HEK293T (cell line): Measurements from ENCODE around the gene GTSF1L.

Source experiments
- CTCF ChIA-PET: fragments of 350-600 bp; formaldehyde crosslinking; extraction: SDS; loops from one replicate; lab custom pipeline; 2021; ENCODE audit warnings: antibody characterized with exemption, inconsistent platforms; lab: Yijun Ruan, JAX
- POLR2A ChIA-PET: fragments of 350-600 bp; formaldehyde crosslinking; extraction: SDS; loops from one replicate; lab custom pipeline; 2020; ENCODE audit warnings: antibody characterized with exemption, inconsistent platforms; lab: Yijun Ruan, JAX
- DNase-seq: peaks from one replicate; pipeline ENCODE4 v3.0.0; 2012; ENCODE audit warnings: mixed read lengths; ENCODE audit errors: extremely low spot score
- ARNT ChIP-seq: fragments of 450-650 bp; IDR thresholded peaks from 2 replicates; pipeline ENCODE4 v1.6.1; 2017; ENCODE audit warnings: mild to moderate bottlenecking
- BHLHE40 ChIP-seq: fragments of 450-650 bp; IDR thresholded peaks from 2 replicates; pipeline ENCODE4 v1.6.1; 2016; ENCODE audit warnings: mild to moderate bottlenecking, moderate library complexity, borderline replicate concordance
- CTBP1 ChIP-seq: fragments of 450-650 bp; IDR thresholded peaks from 2 replicates; pipeline ENCODE4 v1.6.1; 2016; ENCODE audit warnings: borderline replicate concordance
- ELF4 ChIP-seq: fragments of 450-650 bp; IDR thresholded peaks from 2 replicates; pipeline ENCODE4 v1.6.1; 2017; ENCODE audit warnings: antibody characterized with exemption
- FOXA1 ChIP-seq: fragments of 450-650 bp; IDR thresholded peaks from 2 replicates; pipeline ENCODE4 v1.6.1; 2016; ENCODE audit warnings: mild to moderate bottlenecking
- FOXK2 ChIP-seq: fragments of 450-650 bp; IDR thresholded peaks from 2 replicates; pipeline ENCODE4 v1.6.1; 2016; ENCODE audit warnings: mild to moderate bottlenecking
- FOXM1 ChIP-seq: fragments of 450-650 bp; IDR thresholded peaks from 2 replicates; pipeline ENCODE4 v1.6.1; 2017; ENCODE audit warnings: mild to moderate bottlenecking, borderline replicate concordance
- HDGF ChIP-seq: fragments of 450-650 bp; IDR thresholded peaks from 2 replicates; pipeline ENCODE4 v1.6.1; 2017; ENCODE audit warnings: antibody characterized with exemption, borderline replicate concordance
- L3MBTL2 ChIP-seq: fragments of 450-650 bp; conservative IDR thresholded peaks from 2 replicates; pipeline ENCODE4 v1.6.1; 2016; ENCODE audit warnings: mild to moderate bottlenecking
- LEF1 ChIP-seq: fragments of 450-650 bp; IDR thresholded peaks from 2 replicates; pipeline ENCODE4 v1.6.1; 2017; ENCODE audit warnings: mild to moderate bottlenecking, borderline replicate concordance
- NFRKB ChIP-seq: fragments of 450-650 bp; IDR thresholded peaks from 2 replicates; pipeline ENCODE4 v1.6.1; 2016; ENCODE audit warnings: mild to moderate bottlenecking, moderate library complexity
- SP1 ChIP-seq: fragments of 450-650 bp; IDR thresholded peaks from 2 replicates; pipeline ENCODE4 v1.6.1; 2017
- SUZ12 ChIP-seq: fragments of 450-650 bp; IDR thresholded peaks from 2 replicates; pipeline ENCODE4 v1.6.1; 2016; ENCODE audit warnings: mild to moderate bottlenecking
- TARDBP ChIP-seq: fragments of 450-650 bp; IDR thresholded peaks from 2 replicates; pipeline ENCODE4 v1.6.1; 2016
- ZNF384 ChIP-seq: fragments of 450-650 bp; IDR thresholded peaks from 2 replicates; pipeline ENCODE4 v1.6.1; 2016
- TF ChIP-seq, protein P1 (sequence below): fragments of 450-650 bp; IDR thresholded peaks from 2 replicates; pipeline ENCODE4 v1.6.1; 2016

GTSF1L gene

DNA sequence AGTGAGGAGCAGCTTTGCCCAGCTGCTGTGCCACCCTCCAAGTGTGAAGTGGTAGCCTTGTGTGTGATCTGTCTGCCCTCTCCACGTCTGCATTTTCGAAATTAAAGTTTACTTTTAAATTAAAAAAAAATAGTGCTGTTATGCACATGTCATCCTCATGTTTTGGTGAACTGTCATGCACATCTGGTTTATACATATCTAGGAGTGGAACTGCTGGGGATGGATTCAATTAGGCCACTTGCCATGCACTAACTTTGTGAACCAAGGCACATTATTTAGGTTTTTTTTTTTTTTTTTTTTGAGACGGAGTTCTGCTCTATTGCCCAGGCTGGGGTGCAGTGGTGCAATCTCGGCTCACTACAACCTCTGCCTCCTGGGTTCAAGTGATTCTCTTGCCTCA is 3.6 kb downstream of the GTSF1L start:
- ChIA-PET CTCF (no interaction called here), POLR2A (no interaction called here)
- TF ChIP-seq, protein P1, sequence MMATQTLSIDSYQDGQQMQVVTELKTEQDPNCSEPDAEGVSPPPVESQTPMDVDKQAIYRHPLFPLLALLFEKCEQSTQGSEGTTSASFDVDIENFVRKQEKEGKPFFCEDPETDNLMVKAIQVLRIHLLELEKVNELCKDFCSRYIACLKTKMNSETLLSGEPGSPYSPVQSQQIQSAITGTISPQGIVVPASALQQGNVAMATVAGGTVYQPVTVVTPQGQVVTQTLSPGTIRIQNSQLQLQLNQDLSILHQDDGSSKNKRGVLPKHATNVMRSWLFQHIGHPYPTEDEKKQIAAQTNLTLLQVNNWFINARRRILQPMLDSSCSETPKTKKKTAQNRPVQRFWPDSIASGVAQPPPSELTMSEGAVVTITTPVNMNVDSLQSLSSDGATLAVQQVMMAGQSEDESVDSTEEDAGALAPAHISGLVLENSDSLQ = no peak
- no peak for TF ChIP-seq ARNT
- TF ChIP-seq L3MBTL2 = no peak
- TF ChIP-seq HDGF = no peak
- TF ChIP-seq SUZ12 = no peak
- TF ChIP-seq TARDBP = no peak
- TF ChIP-seq FOXK2 = no peak
- no peak for TF ChIP-seq ZNF384
- no peak for TF ChIP-seq LEF1
- no peak for TF ChIP-seq BHLHE40
- no peak for TF ChIP-seq SP1
- no peak for TF ChIP-seq FOXA1
- no peak for TF ChIP-seq NFRKB
- TF ChIP-seq FOXM1 = no peak
- TF ChIP-seq ELF4 = no peak
- TF ChIP-seq CTBP1 = no peak
- DNase-seq = no peak

DNA sequence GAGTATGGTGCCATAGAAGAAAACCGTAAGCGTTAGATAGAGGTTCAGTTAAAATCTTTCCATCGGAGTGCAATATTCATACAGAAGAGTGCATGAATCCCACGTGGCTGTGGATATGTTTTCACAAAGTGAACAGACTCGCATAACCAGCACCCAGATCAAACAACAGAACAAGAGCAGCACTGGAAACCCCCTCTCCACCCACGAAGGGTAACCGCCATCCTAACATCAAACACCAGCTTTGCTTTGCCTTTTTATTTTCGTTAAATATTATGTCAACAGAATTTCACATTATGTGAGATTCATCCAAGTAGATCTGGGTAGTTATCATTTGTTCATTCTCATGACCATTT is 4.7 kb downstream of the GTSF1L start:
- ChIA-PET POLR2A (no interaction called here), CTCF (no interaction called here)
- TF ChIP-seq SP1 (no peak), HDGF (no peak), ARNT (no peak), ELF4 (no peak), LEF1 (no peak), FOXK2 (no peak), L3MBTL2 (no peak), SUZ12 (no peak), TARDBP (no peak), FOXA1 (no peak), FOXM1 (no peak), ZNF384 (no peak), NFRKB (no peak), CTBP1 (no peak), BHLHE40 (no peak)
- TF ChIP-seq, protein P1 = no peak
- DNase-seq = no peak

DNA sequence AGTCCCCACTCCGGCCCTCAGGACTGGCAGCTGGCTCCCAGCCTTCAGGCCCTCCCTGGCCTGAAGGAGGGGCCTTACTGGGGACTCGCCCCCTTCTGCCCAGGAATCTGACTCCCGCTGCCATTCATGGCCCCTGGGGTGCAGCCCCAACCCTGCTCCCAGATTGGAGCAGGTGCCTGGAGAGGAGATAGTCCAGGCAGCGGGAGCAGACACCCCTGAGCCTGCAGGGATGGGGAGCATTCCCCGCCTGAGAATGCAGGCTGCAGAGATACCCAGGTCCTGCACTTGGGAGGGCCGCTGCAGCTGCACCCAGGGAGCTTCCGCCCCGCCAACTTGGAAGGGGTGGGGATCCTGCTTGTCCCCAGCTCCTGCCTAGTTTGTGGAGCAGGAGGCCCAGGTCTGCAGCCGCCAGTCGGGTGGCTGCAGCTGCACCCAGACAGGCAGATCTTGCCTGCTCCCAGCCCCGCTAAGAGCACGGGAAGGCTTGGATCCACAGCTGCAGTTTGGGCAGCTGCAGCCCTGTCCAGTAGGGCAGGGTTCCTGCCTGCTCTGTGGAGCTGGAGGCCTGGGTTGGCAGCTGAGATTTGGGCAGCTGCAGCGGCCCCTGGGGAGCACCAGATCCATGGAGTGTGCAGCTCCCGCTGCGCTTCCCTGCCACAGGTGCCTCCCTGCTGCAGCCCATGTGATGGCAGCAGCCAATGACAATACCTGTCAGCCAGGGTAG is 5.2 kb downstream of the GTSF1L start:
- no peak for TF ChIP-seq SUZ12
- CTCF ChIA-PET = no interaction called here
- DNase-seq = no peak
- POLR2A ChIA-PET = no interaction called here

DNA sequence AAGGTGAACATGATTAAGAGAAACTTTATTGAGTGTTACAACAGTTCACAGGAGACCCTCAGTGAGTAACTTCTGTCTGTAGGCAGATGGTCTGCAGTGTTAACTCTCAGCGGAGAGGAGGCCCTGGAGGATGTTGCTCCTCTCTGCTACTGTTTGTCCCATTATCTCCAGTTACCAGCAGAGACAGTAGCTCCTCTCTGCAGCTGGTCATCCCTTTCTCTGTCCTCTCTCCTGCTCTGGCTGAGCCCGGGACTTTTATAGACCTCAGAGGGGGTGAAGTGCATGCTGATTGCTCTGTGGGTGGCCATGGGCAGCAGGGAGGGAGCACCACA is 5.7 kb downstream of the GTSF1L start:
- no peak for DNase-seq

DNA sequence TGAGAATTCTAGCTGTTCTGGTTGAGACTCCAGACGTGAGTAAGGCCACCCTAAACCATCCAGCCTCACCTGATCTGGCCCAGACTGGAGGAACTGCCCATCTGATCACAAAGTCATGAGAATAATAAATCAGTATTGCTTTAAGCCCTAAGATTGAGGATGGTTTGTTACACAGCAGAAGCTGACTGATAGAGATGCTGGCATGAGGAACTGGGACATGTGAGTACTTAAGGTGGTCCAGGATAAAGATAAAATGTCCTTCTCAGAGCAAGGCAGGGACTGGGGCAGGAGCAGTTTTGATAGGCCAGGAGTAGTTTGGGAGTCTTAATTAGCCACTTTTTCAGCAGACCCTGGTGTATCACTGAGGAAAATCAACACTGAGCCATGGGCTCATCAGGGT is 6.8 kb downstream of the GTSF1L start:
- DNase-seq = no peak
- TF ChIP-seq ELF4 (no peak), BHLHE40 (no peak), CTBP1 (no peak), FOXA1 (no peak), FOXM1 (no peak), ZNF384 (no peak), ARNT (no peak), TARDBP (no peak), SUZ12 (no peak), NFRKB (no peak), HDGF (no peak), SP1 (no peak), LEF1 (no peak), FOXK2 (no peak), L3MBTL2 (no peak)
- TF ChIP-seq, protein P1 = no peak
- ChIA-PET POLR2A (interaction anchor here (0.6 kb wide), 1 partner anchor 61 kb away, joined by 3 read pairs; no protein-coding TSS in a partner anchor), CTCF (no interaction called here)

More for the DNA sequence above, 5.7 kb downstream of the GTSF1L start:
- POLR2A ChIA-PET = no interaction called here
- TF ChIP-seq, protein P1 = no peak
- TF ChIP-seq FOXA1 = no peak
- no peak for TF ChIP-seq L3MBTL2
- no peak for TF ChIP-seq HDGF
- TF ChIP-seq ELF4 = no peak
- TF ChIP-seq LEF1 = no peak
- no peak for TF ChIP-seq ARNT
- CTCF ChIA-PET = no interaction called here

DNA sequence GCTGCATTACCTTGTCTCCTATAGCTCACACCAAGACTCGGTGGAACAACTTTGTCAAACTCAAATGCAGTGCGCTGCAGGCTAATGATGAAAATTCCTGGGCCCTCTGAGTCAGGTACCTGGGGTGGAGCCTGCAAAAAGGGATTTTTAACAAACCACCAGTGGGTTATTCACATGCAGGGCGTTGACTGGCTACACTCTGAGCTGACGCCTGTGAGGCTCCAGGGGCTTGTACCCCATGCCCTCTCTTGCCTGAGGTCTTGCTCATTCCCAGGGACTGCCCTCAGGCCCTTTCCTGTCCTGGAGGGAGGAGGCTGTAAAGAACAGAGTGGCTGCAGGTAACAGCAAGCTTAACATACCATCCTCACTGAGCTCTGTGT is 9.2 kb downstream of the GTSF1L start:
- TF ChIP-seq TARDBP (no peak), ZNF384 (no peak), FOXM1 (no peak), SP1 (no peak), FOXK2 (no peak), ARNT (no peak), L3MBTL2 (no peak), LEF1 (no peak), NFRKB (no peak), FOXA1 (no peak), ELF4 (no peak)
- TF ChIP-seq, protein P1 = no peak
- CTCF ChIA-PET = interaction anchor here (0.6 kb wide), 1 partner anchor 53 kb away, joined by 3 read pairs; no protein-coding TSS in a partner anchor

More for the DNA sequence above, 9.2 kb downstream of the GTSF1L start:
- POLR2A ChIA-PET = no interaction called here
- DNase-seq = no peak
